Stimulated activated CD8-positive, alpha-beta memory T cell treated with anti-CD3 and anti-CD28 coated beads, Interleukin-7, amount 100 ng/mL, for 4 hours (primary cell): Measurements from ENCODE around the gene ZSWIM8.

Experiments
- DNase-seq, 2 donors: peaks; one replicate each; pipeline ENCODE4 v3.0.0-alpha.2; 2020; ENCODE audit warnings: low read depth in 2 of 2

ZSWIM8 gene

DNA sequence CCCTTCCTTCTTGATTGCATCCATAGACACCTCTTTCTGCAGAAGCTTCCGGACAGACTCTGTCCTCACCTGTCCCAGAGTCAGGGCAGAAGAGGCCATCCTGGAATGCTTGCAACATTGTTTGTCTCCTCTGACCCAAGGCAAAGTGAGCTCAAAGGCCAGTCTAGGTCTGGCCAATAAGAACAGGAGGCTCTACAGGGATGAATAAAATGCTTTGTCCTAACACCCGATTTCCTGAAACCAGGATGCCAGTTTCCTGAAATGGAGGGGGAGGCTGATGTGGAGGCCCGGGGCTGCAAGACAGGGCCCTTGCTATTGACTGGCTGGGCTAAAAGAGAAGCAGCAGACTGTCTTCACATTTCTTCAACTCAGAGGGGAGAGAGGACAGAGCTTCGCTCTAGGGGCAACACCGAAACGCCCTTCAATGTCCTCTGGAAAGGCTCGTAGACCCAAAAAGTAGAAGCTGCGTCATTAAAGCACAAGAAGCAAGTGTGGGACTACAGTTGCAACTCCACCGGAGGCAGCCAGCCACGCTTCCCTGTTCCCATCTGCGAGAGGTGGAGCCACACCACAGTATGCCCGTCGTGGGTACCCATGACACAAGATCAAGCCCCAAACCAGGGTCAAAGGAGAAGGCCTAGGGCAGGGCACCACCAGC is 55.1 kb downstream of the ZSWIM8 start:
- no peak for DNase-seq

GRCh38 chr10:73841061-73841421 is 55.6 kb downstream of the ZSWIM8 start:
- no peak for DNase-seq

- DNase-seq, result no peak
Measured at GRCh38 chr10:73841526-73842285, 56.3 kb downstream of the ZSWIM8 start.

DNA sequence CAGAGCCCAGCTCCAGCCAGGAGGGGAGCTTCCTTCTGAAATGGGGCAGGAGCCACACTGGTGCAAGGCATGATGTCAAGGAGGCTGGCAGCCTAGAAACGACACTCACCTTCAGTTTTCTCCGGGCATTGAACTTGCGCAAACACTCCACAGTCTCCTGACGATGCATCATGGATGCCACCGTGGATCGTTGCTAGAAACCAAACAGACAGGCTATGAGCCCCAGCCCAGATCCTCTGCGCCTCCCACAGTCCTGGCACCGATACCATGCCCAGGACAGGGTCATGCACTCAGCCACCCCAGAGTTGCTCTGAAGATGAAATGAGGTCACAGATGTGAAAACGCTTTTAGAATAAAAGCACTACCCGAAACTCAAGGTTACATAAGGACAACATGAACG is 56.9 kb downstream of the ZSWIM8 start:
- DNase-seq, result no peak

GRCh38 chr10:73843261-73843660 is 57.9 kb downstream of the ZSWIM8 start:
- no peak for DNase-seq

DNA sequence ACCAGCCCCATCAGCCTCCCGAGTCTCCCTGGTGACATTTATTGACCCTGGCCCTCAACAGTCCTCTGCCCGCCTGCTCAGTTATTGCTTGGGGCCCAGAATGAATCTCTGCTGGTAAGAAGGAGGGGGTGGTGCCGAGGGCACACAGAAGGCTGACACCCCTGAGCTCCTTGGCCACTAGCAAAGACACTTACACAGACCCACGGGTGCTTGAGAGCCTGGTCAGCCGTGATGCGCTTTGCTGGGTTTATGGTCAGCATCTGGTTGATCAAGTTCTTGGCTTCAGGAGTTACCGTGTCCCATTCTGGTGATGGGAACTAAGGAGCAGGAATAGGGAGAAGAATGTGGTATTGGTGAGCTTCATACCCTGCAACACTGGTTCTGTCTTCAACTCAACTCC is 61.6 kb downstream of the ZSWIM8 start:
- DNase-seq, result no peak

DNA sequence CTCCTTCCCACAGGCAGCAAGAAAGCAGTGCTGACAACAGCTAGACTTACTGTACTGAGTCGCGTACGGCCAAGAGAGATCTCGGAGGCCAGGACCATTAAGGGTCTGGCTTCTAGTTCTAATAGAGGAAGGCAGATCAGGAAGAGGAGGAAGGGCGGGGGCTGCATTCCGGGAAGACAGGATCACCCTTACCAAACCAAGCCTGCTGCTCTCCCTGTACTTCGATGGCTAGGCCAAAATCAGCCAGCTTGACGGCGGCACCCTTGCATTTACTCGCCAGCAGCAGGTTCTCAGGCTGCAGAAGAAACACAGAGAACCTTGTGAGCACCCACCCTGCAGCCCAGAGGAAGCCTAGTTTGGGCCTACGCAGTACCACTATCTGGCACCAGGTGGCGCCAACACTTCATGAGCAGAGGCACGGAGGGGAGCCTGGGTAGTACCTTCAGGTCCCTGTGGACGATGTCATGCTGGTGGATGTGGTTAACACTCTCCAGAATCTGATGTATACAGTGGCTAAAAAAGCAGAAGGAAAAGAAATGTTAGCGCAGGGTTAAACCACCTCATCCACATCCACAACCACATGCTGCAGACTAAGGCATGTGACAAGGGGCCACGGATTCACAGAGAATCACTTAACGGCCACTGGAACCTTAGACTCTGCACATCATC is 63.5 kb downstream of the ZSWIM8 start:
- peak; percentile 77 to 83 for DNase-seq

DNA sequence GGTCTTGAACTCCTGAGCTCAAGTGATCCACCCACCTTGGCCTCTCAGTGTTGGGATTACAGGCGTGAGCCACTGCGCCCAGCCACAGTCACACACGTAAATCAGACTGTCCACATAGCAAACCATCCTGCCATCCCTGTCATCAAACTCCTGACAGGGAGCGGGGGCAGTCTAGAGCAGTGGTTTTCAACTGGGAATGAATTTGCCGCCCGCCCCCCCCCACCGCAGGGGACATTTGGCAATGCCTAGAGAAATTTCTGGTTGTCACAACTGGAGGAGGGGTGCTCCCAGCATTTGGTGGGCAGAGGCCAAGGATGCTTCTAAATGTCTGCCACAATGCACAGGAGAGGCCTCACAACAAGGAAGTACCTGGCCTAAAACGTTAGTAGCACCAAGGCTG is 64.8 kb downstream of the ZSWIM8 start:
- DNase-seq, result no peak

- no peak for DNase-seq
Measured at GRCh38 chr10:73850863-73851461, 65.6 kb downstream of the ZSWIM8 start.
